DND-41 (cell line): ENCODE data around the gene FXYD6.

ENCODE experiments used
- ATAC-seq: fragments of 200-7000 bp; cut with Tn5 transposase; 3 replicates; pipeline ENCODE4 v1.9.1; 2021; ENCODE audit warnings: low read depth; ENCODE audit not compliant: insufficient read depth
- DNase-seq: peaks from one replicate; pipeline ENCODE4 v3.0.0-alpha.2; 2020
- H2AFZ ChIP-seq: 2 replicates; pipeline ENCODE4 v1.6.0; 2012; ENCODE audit warnings: low read depth, low read length
- H3K27ac ChIP-seq: 2 replicates; pipeline ENCODE4 v1.5.1; 2012; ENCODE audit warnings: low read length, inconsistent platforms
- H3K27me3 ChIP-seq: fragments of 200-600 bp; sonication (generic); 2 replicates; pipeline ENCODE4 v1.6.0; 2012; ENCODE audit warnings: low read length, mild to moderate bottlenecking, inconsistent platforms; ENCODE audit not compliant: insufficient read depth, poor library complexity
- H3K36me3 ChIP-seq: 2 replicates; pipeline ENCODE4 v1.5.1; 2012; ENCODE audit warnings: low read length, inconsistent platforms; ENCODE audit not compliant: insufficient read depth
- H3K4me1 ChIP-seq: 2 replicates; pipeline ENCODE4 v1.5.1; 2012; ENCODE audit warnings: mild to moderate bottlenecking, low read length; ENCODE audit not compliant: insufficient read depth
- H3K4me2 ChIP-seq: 2 replicates; pipeline ENCODE4 v1.6.0; 2012; ENCODE audit warnings: mild to moderate bottlenecking, moderate library complexity, low read length, inconsistent platforms; ENCODE audit not compliant: insufficient read depth
- H3K4me3 ChIP-seq, 2 experiments: fragments of 200-600 bp in 1 of 2; shearing (Covaris generic) in 1 of 2; 2 replicates each; pipeline ENCODE4 v1.5.1; 2012 to 2016; ENCODE audit warnings: inconsistent platforms in 2 of 2, low read length in 2 of 2, mild to moderate bottlenecking in 2 of 2, low read depth in 1 of 2, moderate library complexity in 1 of 2
- H3K79me2 ChIP-seq: 2 replicates; pipeline ENCODE4 v1.6.0; 2012; ENCODE audit warnings: low read length, inconsistent platforms; ENCODE audit not compliant: insufficient read depth
- H3K9ac ChIP-seq: 2 replicates; pipeline ENCODE4 v1.6.0; 2012; ENCODE audit warnings: low read depth, mild to moderate bottlenecking, inconsistent platforms, low read length, moderate library complexity
- H3K9me3 ChIP-seq: 2 replicates; pipeline ENCODE4 v1.5.1; 2012; ENCODE audit warnings: low read length, moderate library complexity, mild to moderate bottlenecking, inconsistent platforms; ENCODE audit not compliant: insufficient read depth, severe bottlenecking
- H4K20me1 ChIP-seq: 2 replicates; pipeline ENCODE4 v1.6.0; 2012; ENCODE audit warnings: low read length; ENCODE audit not compliant: insufficient read depth
- CTCF ChIP-seq: IDR thresholded peaks from 2 replicates; pipeline ENCODE4 v1.5.1; 2012; ENCODE audit warnings: borderline replicate concordance, low read length, moderate library complexity, mild to moderate bottlenecking; ENCODE audit not compliant: poor library complexity, severe bottlenecking; ENCODE audit errors: extremely low read depth
- EZH2 ChIP-seq: IDR thresholded peaks from 3 replicates; pipeline ENCODE4 v1.6.1; 2012; ENCODE audit warnings: borderline replicate concordance, low read depth, mild to moderate bottlenecking, moderate library complexity, low read length, inconsistent platforms; ENCODE audit not compliant: severe bottlenecking

FXYD6 gene

GRCh38 chr11:117892651-117893050 is 16.2 kb upstream of the FXYD6 start:
- no peak for TF ChIP-seq EZH2
- TF ChIP-seq CTCF: no peak
- no peak for ATAC-seq

DNA sequence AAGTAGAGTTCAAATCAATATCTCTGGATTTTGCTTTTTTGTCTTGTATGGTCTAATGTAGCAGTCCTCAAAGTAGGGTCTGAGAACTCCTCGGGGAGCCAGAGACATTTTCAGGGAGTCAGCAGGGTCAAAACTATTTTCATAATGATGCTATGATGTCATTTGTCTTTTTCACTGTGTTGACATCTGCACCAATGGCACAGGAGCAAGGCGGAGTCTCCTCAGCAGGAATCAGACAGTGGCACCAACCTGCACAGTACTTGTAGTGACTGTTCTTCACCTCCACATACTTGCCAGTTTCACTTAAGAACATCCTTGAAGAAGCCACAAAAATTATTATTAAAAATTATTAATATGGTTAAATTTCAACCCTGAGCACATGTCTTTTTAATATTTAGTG is 14.9 kb upstream of the FXYD6 start:
- H3K9me3 ChIP-seq: no peaks in the 10 kb centered on the region
- H3K36me3 ChIP-seq: no peaks in the 10 kb centered on the region
- no peaks in the 10 kb centered on the region for H3K79me2 ChIP-seq
- ATAC-seq (no peak), DNase-seq (no peak)
- H3K4me1 ChIP-seq: no peaks in the 10 kb centered on the region
- H3K4me3 ChIP-seq: no peak overlapping the region
- H3K4me2 ChIP-seq: no peak overlapping the region
- TF ChIP-seq EZH2 (no peak), CTCF (no peak)
- H4K20me1 ChIP-seq: no peaks in the 10 kb centered on the region
- H3K9ac ChIP-seq: no peak overlapping the region
- H3K27ac ChIP-seq: no peak overlapping the region
- no peaks in the 10 kb centered on the region for H3K27me3 ChIP-seq
- no peak overlapping the region for H2AFZ ChIP-seq

More at GRCh38 chr11:117892651-117893050, 16.2 kb upstream of the FXYD6 start:
- Histone ChIP-seq H3K36me3 (no peaks in the 10 kb centered on the region), H3K4me2 (no peak overlapping the region), H4K20me1 (no peaks in the 10 kb centered on the region), H3K79me2 (no peaks in the 10 kb centered on the region), H3K4me3 (no peak overlapping the region), H3K9me3 (no peaks in the 10 kb centered on the region), H2AFZ (no peak overlapping the region), H3K27ac (no peak overlapping the region), H3K27me3 (no peaks in the 10 kb centered on the region), H3K9ac (no peak overlapping the region), H3K4me1 (no peaks in the 10 kb centered on the region)
- no peak for DNase-seq

- no peaks in the 10 kb centered on the region for H4K20me1 ChIP-seq
- H3K27me3 ChIP-seq: no peaks in the 10 kb centered on the region
- no peak overlapping the region for H3K4me2 ChIP-seq
- DNase-seq (no peak), ATAC-seq (no peak)
- no peak overlapping the region for H3K9ac ChIP-seq
- H3K27ac ChIP-seq: no peak overlapping the region
- H2AFZ ChIP-seq: no peak overlapping the region
- no peaks in the 10 kb centered on the region for H3K36me3 ChIP-seq
- no peak overlapping the region for H3K4me3 ChIP-seq
- H3K4me1 ChIP-seq: no peaks in the 10 kb centered on the region
- H3K79me2 ChIP-seq: no peaks in the 10 kb centered on the region
- no peak for TF ChIP-seq EZH2
- TF ChIP-seq CTCF: no peak
- no peaks in the 10 kb centered on the region for H3K9me3 ChIP-seq
These were observed 11.7 kb upstream of the FXYD6 start for GRCh38 chr11:117888139-117888566.

- TF ChIP-seq CTCF (no peak), EZH2 (no peak)
- H3K27me3 ChIP-seq: no peaks in the 10 kb centered on the region
- DNase-seq: no peak
These were observed 11.1 kb upstream of the FXYD6 start for GRCh38 chr11:117887431-117888138.

More at GRCh38 chr11:117887431-117888138, 11.1 kb upstream of the FXYD6 start:
- H3K4me2 ChIP-seq: no peak overlapping the region
- no peaks in the 10 kb centered on the region for H3K4me1 ChIP-seq
- no peak overlapping the region for H3K9ac ChIP-seq
- H3K27ac ChIP-seq: no peak overlapping the region
- H3K79me2 ChIP-seq: no peaks in the 10 kb centered on the region
- H3K4me3 ChIP-seq: no peak overlapping the region
- no peaks in the 10 kb centered on the region for H3K9me3 ChIP-seq
- no peak for ATAC-seq
- no peaks in the 10 kb centered on the region for H4K20me1 ChIP-seq
- H2AFZ ChIP-seq: no peak overlapping the region
- H3K36me3 ChIP-seq: no peaks in the 10 kb centered on the region
